ES-I3 (cell line): ENCODE results near the gene NEURL4.
"Not testable (repeated sequence)": the region's sequence is repeated elsewhere in the genome, so short reads cannot be mapped to it uniquely, and the experiment has no call there.

Source experiments
- H3K36me3 ChIP-seq: 2 replicates; pipeline ENCODE4 v1.6.1; 2013; ENCODE audit warnings: mild to moderate bottlenecking, low read length, control low read depth, moderate library complexity; ENCODE audit not compliant: insufficient read depth
- H3K4me1 ChIP-seq: 2 replicates; pipeline ENCODE4 v1.6.1; 2013; ENCODE audit warnings: mild to moderate bottlenecking, control low read depth, low read length; ENCODE audit not compliant: insufficient read depth
- H3K9ac ChIP-seq: 2 replicates; pipeline ENCODE4 v1.6.1; 2013; ENCODE audit warnings: low read depth, mild to moderate bottlenecking, low read length, moderate library complexity
- H3K9me3 ChIP-seq: 2 replicates; pipeline ENCODE4 v1.6.1; 2013; ENCODE audit warnings: mild to moderate bottlenecking, low read length, moderate library complexity; ENCODE audit not compliant: control insufficient read depth, insufficient read depth

NEURL4 gene

GRCh38 chr17:7328840-7329373 is at the start of gene NEURL4:
TSS of gene NEURL4 (minus strand) at chr17:7329335. CDS start at chr17:7329312, 23 bp downstream.
- Histone ChIP-seq H3K4me1 (peaks cover 4% of the 10 kb centered on the region), H3K36me3 (peaks cover 12% of the 10 kb centered on the region; the same call in 1 of the 2 replicates), H3K9ac (peak within 1 kb of the TSS; percentile 83), H3K9me3 (no peaks in the 10 kb centered on the region)

DNA sequence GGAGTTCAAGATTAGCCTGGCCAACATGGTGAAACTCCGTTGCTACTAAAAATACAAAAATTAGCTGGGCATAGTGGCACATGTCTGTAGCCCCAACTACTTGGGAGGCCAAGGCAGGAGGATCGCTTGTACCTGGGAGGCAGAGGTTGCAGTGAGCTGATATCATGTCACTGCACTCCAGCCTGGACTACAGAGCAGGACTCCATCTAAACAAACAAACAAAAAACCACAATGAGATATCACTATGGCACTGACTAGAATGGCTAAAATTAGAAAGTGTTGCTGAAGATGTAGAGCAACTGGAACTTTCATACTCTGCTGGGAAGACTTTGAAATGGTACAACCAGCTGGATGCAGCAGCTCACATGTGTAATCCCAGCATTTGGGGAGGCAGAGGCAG is 45.2 kb upstream of the NEURL4 start:
- Histone ChIP-seq H3K9me3 (0 out of 2 replicates have a peak, but pooled peaks cover 2% of the 10 kb centered on the region), H3K9ac (no peak overlapping the region), H3K4me1 (no peaks in the 10 kb centered on the region), H3K36me3 (no peaks in the 10 kb centered on the region)

DNA sequence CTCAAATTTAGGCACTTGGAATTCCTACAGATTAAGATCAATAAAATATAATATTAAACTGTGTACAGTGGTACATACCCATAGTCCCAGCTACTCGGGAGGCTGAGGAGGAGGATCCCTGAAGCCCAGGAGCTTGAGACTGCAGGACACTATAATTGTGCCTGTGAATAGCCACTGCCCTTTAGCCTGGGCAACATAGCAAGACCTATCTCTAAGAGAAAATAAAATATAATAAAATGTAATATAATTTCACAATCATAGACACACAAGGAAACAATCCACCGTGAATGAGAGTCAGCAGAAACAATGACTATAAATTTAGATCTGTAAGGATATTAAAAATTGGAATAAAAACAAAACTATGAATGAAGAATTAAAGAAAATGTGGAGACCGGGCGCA is 41.7 kb upstream of the NEURL4 start:
- no peak overlapping the region for H3K9ac ChIP-seq
- H3K9me3 ChIP-seq: no peaks in the 10 kb centered on the region
- no peaks in the 10 kb centered on the region for H3K36me3 ChIP-seq
- peaks cover 7% of the 10 kb centered on the region for H3K4me1 ChIP-seq

DNA sequence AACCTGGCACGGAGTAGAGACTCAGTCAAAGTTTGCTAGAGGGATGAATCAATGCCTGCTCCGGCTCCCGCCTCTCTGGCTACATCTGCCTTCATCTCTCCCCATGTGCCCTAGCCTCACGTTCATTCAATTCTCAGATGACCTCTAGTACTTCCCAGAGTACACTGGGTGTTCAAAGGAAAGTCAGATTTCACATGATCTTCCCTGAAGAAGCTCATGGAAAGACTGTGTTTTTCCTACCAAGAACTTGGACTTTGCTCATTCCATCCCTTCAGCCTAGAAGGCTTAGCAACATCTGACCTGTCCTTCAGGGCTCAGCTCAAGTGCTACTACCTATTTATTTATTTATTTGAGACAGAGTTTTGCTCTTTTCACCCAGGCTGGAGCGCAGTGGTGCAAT is 40.7 kb upstream of the NEURL4 start:
- Histone ChIP-seq H3K4me1 (peaks cover 7% of the 10 kb centered on the region), H3K9me3 (no peaks in the 10 kb centered on the region), H3K9ac (no peak overlapping the region), H3K36me3 (no peaks in the 10 kb centered on the region)

- H3K9me3 ChIP-seq, H3K36me3 ChIP-seq, H3K9ac ChIP-seq, H3K4me1 ChIP-seq: not testable (repeated sequence)
These were observed 39.5 kb upstream of the NEURL4 start for GRCh38 chr17:7368599-7368994.

GRCh38 chr17:7367918-7368598 is 38.9 kb upstream of the NEURL4 start:
- Histone ChIP-seq H3K4me1 (peaks cover 7% of the 10 kb centered on the region), H3K36me3 (no peaks in the 10 kb centered on the region), H3K9me3 (no peaks in the 10 kb centered on the region), H3K9ac (no peak overlapping the region)

GRCh38 chr17:7367083-7367482 is 37.9 kb upstream of the NEURL4 start:
- Histone ChIP-seq H3K9ac (no peak overlapping the region), H3K4me1 (peaks cover 7% of the 10 kb centered on the region), H3K36me3 (no peaks in the 10 kb centered on the region), H3K9me3 (no peaks in the 10 kb centered on the region)

GRCh38 chr17:7365963-7366362 is 36.8 kb upstream of the NEURL4 start:
- not testable (repeated sequence) for H3K36me3 ChIP-seq, H3K9me3 ChIP-seq, H3K9ac ChIP-seq, H3K4me1 ChIP-seq

- Histone ChIP-seq H3K9me3 (no peaks in the 10 kb centered on the region), H3K4me1 (peaks cover 5% of the 10 kb centered on the region), H3K36me3 (no peaks in the 10 kb centered on the region), H3K9ac (no peak overlapping the region)
These were observed 34.2 kb upstream of the NEURL4 start for GRCh38 chr17:7363311-7363710.

DNA sequence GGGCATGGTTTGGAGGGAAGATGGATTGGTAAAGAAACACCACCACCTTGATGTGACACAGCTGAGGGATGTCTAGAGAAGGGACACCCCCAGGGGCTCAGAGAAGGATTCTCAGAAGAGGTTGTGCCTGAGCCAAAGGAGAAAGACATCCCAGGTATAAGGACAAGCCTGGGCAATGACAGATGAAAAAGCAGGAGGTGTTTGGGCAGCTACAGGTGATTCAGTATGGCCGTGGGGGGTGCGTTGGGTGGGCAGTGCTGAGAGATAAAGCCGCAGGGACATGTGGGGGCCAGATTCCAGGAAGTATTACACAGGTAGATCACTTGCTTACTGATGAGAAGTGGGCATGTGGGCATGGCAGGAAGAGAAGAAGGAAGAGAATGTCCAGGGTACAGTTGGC is 32.8 kb upstream of the NEURL4 start:
- no peak overlapping the region for H3K9ac ChIP-seq
- no peaks in the 10 kb centered on the region for H3K9me3 ChIP-seq
- H3K36me3 ChIP-seq: no peaks in the 10 kb centered on the region
- no peaks in the 10 kb centered on the region; the same call in 1 of the 2 replicates for H3K4me1 ChIP-seq

- no peaks in the 10 kb centered on the region; the same call in 1 of the 2 replicates for H3K4me1 ChIP-seq
- no peaks in the 10 kb centered on the region for H3K36me3 ChIP-seq
These were observed 28.2 kb upstream of the NEURL4 start for GRCh38 chr17:7357381-7357780.

DNA sequence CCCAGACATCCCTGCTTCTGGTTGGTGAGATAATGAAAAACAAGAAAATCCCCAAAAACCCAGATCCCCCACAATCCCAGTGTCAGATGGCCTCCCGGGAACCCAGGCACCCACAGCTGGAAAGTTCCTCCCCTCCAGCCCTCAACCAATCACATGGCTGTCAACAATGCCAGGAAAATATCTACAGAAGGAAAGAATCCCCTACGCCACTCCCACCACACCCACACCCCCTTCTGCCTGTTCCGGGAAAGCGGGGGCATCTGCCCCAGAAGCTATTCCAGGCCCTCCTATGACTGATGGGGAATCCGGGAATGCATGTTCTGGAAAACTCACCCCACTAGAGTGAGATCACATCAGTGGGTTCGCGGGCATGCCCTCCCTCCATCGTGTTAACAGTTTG is 27.6 kb upstream of the NEURL4 start:
- H3K36me3 ChIP-seq: no peaks in the 10 kb centered on the region
- no peaks in the 10 kb centered on the region; the same call in 1 of the 2 replicates for H3K4me1 ChIP-seq
- H3K9me3 ChIP-seq: no peaks in the 10 kb centered on the region
- H3K9ac ChIP-seq: no peak overlapping the region

More at GRCh38 chr17:7357381-7357780, 28.2 kb upstream of the NEURL4 start:
- no peak overlapping the region for H3K9ac ChIP-seq
- no peaks in the 10 kb centered on the region for H3K9me3 ChIP-seq

DNA sequence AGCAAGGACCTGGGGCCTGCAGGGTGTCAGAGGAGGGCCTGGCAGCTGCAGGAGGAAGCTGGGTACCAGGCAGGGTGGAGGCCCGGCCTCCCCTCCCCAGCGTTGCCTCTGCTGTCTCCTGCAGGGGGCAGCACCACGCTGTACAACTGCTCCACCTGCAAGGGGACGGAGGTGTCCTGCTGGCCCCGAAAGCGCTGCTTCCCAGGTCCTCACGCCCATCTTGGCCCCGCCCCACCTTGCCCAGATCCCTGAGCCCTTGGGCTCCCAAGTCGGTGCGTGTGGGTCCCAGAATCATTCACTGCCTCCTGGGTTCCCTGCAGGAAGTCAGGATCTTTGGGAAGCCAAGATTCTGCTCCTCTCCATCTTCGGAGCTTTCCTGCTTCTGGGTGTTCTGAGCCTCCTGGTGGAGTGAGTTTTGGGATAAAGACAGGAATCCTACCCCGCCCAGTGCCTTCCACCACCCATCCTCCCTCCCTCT is 27.0 kb upstream of the NEURL4 start:
- H3K9ac ChIP-seq: peak overlapping the region; percentile 7; the same call in 1 of the 2 replicates
- H3K9me3 ChIP-seq: no peaks in the 10 kb centered on the region
- no peaks in the 10 kb centered on the region; the same call in 1 of the 2 replicates for H3K4me1 ChIP-seq
- H3K36me3 ChIP-seq: no peaks in the 10 kb centered on the region

DNA sequence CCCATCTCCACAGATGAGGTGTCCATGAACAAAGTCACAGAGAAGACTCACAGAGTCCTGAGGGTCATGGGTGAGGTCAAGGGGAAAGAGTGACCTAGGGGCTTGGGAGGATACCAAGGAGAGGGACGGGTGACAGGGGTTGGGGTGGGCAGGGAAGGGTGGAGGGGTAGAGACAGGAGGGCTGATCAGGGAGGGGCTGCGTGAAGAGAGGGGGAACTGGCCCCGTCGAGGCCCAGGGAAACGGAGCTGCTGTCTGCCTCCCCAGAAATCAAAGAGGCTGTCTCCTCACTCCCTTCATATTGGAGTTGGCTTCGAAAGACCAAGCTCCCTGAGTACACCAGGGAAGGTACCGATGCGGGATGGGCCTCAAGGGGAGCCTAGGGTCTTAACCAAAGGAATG is 26.4 kb upstream of the NEURL4 start:
- no peaks in the 10 kb centered on the region; the same call in 1 of the 2 replicates for H3K4me1 ChIP-seq
- no peaks in the 10 kb centered on the region for H3K36me3 ChIP-seq

DNA sequence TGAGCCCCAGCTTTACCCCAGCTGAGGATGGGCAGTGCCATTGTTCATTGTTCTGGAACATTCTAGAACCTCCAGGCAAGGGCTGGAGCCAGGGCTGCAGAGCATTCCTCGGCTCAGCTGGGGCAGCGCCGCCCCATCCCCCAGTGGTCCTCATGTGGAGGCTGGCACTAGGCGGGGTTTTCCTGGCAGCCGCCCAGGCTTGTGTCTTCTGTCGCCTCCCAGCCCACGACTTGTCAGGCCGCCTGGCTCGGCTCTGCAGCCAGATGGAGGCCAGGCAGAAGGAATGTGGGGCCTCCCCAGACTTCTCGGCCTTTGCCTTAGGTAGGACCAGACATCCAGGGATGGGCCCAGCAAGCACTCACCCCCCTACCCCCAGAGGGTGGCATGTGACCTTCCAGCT is 25.9 kb upstream of the NEURL4 start, which contains the start of gene TMEM95:
Gene TMEM95 (plus strand): TSS at position 104 of the 400 bp plus-strand sequence. CDS start 49 bp downstream, at position 153.
- Histone ChIP-seq H3K4me1 (no peaks in the 10 kb centered on the region; the same call in 1 of the 2 replicates), H3K9ac (no peak within 1 kb of the TSS), H3K36me3 (no peaks in the 10 kb centered on the region), H3K9me3 (no peaks in the 10 kb centered on the region)

More for the DNA sequence above, 26.4 kb upstream of the NEURL4 start:
- no peak overlapping the region for H3K9ac ChIP-seq
- H3K9me3 ChIP-seq: no peaks in the 10 kb centered on the region
